ENCODE data around the gene ACSM6. TPM values are rescaled to one million over a fixed set of nuclear protein-coding genes. Genes with fewer than 3 reads are reported as not detected.

Gene ACSM6
- total RNA-seq, 4 donors from 2014 or later, result not detected

DNA sequence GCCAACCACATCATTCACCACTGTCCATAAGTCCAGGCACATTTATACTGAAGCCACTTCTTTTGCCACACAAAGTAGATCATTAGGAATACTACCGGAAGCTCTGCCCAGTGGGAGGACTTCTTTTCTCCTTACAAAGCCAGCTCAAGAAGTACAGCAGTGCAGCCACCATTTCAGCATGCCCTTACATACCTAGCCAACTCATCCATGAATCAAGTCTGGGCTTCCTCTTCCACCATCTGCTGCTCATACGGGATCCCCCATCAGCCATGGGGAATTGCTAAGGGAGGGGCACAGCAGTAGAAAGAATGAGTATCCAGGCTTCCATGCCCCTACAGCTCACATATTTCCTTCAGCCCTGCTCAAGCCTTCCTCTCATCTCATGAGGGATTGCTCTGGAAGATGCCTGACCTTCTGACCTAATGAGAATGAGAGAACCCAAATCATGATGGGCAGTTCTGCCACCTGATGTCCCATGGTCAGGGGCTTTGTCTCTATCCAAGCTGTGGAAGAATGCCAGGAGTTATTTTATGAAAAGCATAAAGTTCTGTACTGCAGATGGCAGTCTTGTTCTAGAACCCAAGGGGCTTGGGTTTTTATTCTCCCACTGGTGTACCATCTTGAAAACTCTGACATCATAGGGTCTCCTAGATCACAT lies 39.5 kb downstream of the ACSM6 start:
- H3K4me1 ChIP-seq, result peaks cover 0 to 10% (median 4%) of the 10 kb centered on the region in 4 donors
- peak; percentile 68 for DNase-seq (ENCODE audit: extremely low spot score)
- no peak overlapping the region for H3K4me3 ChIP-seq
- H3K27ac ChIP-seq (replicated peaks in 1 of 4), result no peak overlapping the region
- H3K36me3 ChIP-seq, result peaks cover 3 to 65% (median 28%) of the 10 kb centered on the region in 4 donors
- intact Hi-C loops (cut with DNase I), result no loop called here
- no peaks in the 10 kb centered on the region for H3K9me3 ChIP-seq
- no peaks in the 10 kb centered on the region for H3K27me3 ChIP-seq
- WGBS, result 90% methylated on average over 2 of the region's 2 CpGs
- TF ChIP-seq POLR2AphosphoS5 (IDR thresholded peaks at IDR 0.05), result no peak
- no peak for TF ChIP-seq POLR2A (IDR thresholded peaks at IDR 0.05; ENCODE audit: low read depth)
- no peak for TF ChIP-seq EP300 (IDR thresholded peaks at IDR 0.05)

DNA sequence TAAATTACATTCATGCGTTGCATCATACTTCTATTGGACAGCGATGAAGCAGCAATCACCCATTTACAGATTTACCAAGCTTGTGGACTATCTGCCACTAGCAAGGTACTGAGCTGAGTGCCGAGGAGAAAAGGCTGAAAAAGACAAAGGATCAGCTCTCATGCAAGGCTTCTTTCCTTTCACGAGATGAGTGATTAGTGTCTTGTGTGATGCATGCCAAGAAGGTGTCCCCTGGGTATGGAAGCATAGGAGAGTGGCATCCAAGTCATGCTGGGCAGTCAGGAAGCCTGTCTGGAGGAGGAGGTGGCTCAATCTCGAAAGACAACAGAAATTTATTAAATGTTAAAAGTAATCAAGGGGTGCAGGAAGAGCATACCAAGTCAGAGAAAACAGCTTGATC lies 40.9 kb downstream of the ACSM6 start:
- Histone ChIP-seq H3K4me3 (no peak overlapping the region), H3K4me1 (peaks cover 0 to 10% (median 4%) of the 10 kb centered on the region in 4 donors), H3K9me3 (no peaks in the 10 kb centered on the region), H3K27ac (replicated peaks in 1 of 4) (no peak overlapping the region), H3K36me3 (peaks cover 3 to 79% (median 29%) of the 10 kb centered on the region in 4 donors), H3K27me3 (no peaks in the 10 kb centered on the region)
- WGBS, result 85% methylated on average over 5 of the region's 5 CpGs
- TF ChIP-seq, protein P1, sequence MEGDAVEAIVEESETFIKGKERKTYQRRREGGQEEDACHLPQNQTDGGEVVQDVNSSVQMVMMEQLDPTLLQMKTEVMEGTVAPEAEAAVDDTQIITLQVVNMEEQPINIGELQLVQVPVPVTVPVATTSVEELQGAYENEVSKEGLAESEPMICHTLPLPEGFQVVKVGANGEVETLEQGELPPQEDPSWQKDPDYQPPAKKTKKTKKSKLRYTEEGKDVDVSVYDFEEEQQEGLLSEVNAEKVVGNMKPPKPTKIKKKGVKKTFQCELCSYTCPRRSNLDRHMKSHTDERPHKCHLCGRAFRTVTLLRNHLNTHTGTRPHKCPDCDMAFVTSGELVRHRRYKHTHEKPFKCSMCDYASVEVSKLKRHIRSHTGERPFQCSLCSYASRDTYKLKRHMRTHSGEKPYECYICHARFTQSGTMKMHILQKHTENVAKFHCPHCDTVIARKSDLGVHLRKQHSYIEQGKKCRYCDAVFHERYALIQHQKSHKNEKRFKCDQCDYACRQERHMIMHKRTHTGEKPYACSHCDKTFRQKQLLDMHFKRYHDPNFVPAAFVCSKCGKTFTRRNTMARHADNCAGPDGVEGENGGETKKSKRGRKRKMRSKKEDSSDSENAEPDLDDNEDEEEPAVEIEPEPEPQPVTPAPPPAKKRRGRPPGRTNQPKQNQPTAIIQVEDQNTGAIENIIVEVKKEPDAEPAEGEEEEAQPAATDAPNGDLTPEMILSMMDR (IDR thresholded peaks at IDR 0.05), result no peak
- TF ChIP-seq EP300 (IDR thresholded peaks at IDR 0.05), result no peak
- no peak for TF ChIP-seq POLR2A (IDR thresholded peaks at IDR 0.05; ENCODE audit: low read depth)
- no peak for TF ChIP-seq POLR2AphosphoS5 (IDR thresholded peaks at IDR 0.05)
- no peak for DNase-seq (ENCODE audit: extremely low spot score)
- intact Hi-C loops (cut with DNase I), result no loop called here

DNA sequence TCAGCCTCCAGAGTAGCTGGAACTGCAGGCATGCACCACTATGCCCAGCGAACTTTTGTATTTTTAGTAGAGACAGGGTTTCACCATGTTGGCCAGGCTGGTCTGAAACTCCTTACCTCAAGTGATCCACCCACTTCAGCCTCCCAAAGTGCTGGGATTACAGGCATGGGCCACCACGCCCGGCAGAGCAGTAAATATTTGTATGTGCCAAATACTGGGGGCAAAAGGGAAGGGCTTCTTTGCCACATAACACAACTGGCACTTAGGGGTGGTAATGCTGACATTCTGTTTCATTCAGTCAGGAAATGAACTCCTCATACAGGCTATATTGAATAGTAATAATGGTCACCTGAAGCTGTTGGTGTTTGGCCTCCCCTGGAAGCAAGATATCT lies 41.6 kb downstream of the ACSM6 start:
- peaks cover 0 to 5% (median under 1%) of the 10 kb centered on the region in 4 donors for H3K4me1 ChIP-seq
- no peak overlapping the region for H3K4me3 ChIP-seq
- no peak for TF ChIP-seq POLR2AphosphoS5 (IDR thresholded peaks at IDR 0.05)
- TF ChIP-seq, protein P1 (IDR thresholded peaks at IDR 0.05), result no peak
- 80% methylated on average over 3 of the region's 3 CpGs for WGBS
- peaks cover 3 to 86% (median 36%) of the 10 kb centered on the region in 4 donors for H3K36me3 ChIP-seq
- H3K27me3 ChIP-seq, result no peaks in the 10 kb centered on the region
- H3K9me3 ChIP-seq, result no peaks in the 10 kb centered on the region
- intact Hi-C loops (cut with DNase I), result no loop called here
- no peak overlapping the region for H3K27ac ChIP-seq (replicated peaks in 1 of 4)
- DNase-seq (ENCODE audit: extremely low spot score), result no peak

DNA sequence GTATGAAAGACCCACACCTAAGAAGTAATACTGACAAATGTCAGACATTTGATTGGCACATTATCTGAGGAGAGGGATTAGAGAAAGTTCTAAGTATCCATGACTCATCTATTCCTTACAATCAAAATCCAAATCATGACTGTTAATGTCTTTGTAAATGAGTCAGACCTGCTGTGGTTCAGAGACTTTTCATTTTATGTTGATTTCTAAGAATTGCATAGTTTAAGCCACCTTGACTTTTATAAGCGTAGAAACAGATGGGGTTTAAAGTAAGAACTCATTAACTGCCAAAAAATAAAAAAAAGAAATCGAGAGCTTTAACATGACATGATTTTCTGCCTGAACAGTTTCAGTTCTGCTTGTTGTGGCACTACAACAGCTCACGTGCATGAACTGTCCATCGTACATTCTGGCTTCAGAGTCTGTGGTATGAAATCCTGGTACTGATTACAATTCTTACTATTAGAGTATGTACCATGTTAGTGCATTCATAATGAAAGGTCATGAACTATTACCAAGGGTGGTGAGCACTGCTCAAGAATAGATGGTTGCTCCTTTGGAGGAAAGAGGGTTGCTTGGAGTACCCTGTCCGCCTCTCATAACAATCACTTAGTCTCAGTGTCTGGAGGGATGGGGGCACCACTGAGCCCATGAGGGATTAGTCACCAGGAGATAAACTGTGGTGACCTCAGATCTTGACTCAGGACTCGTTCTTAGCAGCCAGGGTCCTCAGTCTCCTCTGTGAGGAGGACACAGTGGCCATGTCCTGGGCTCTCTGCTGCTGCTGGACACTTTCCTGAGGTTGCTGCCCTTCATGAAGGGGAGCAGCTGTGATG lies 42.2 kb downstream of the ACSM6 start:
- Histone ChIP-seq H3K4me3 (no peak overlapping the region), H3K9me3 (no peaks in the 10 kb centered on the region), H3K36me3 (peaks cover 3 to 92% (median 39%) of the 10 kb centered on the region in 4 donors), H3K27ac (replicated peaks in 1 of 4) (no peak overlapping the region), H3K4me1 (no peaks in the 10 kb centered on the region), H3K27me3 (no peaks in the 10 kb centered on the region)
- 82% methylated on average over 5 of the region's 6 CpGs for WGBS
- intact Hi-C loops (cut with DNase I), result no loop called here
- DNase-seq (ENCODE audit: extremely low spot score), result no peak
- TF ChIP-seq EP300 (IDR thresholded peaks at IDR 0.05) (no peak), POLR2A (IDR thresholded peaks at IDR 0.05; ENCODE audit: low read depth) (no peak), POLR2AphosphoS5 (IDR thresholded peaks at IDR 0.05) (no peak)
- TF ChIP-seq, protein P1 (IDR thresholded peaks at IDR 0.05), result no peak
